GM21619 (cell line): ENCODE data around the gene UGT8.
"Not testable (repeated sequence)": the region's sequence is repeated elsewhere in the genome, so short reads cannot be mapped to it uniquely, and the experiment has no call there.

Experiments used
- ATAC-seq: cut with Tn5 transposase; IDR thresholded peaks from one replicate; pipeline ENCODE4 v1.9.1; 2021; ENCODE audit not compliant: unreplicated experiment

Gene UGT8, protein sequence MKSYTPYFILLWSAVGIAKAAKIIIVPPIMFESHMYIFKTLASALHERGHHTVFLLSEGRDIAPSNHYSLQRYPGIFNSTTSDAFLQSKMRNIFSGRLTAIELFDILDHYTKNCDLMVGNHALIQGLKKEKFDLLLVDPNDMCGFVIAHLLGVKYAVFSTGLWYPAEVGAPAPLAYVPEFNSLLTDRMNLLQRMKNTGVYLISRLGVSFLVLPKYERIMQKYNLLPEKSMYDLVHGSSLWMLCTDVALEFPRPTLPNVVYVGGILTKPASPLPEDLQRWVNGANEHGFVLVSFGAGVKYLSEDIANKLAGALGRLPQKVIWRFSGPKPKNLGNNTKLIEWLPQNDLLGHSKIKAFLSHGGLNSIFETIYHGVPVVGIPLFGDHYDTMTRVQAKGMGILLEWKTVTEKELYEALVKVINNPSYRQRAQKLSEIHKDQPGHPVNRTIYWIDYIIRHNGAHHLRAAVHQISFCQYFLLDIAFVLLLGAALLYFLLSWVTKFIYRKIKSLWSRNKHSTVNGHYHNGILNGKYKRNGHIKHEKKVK

DNA sequence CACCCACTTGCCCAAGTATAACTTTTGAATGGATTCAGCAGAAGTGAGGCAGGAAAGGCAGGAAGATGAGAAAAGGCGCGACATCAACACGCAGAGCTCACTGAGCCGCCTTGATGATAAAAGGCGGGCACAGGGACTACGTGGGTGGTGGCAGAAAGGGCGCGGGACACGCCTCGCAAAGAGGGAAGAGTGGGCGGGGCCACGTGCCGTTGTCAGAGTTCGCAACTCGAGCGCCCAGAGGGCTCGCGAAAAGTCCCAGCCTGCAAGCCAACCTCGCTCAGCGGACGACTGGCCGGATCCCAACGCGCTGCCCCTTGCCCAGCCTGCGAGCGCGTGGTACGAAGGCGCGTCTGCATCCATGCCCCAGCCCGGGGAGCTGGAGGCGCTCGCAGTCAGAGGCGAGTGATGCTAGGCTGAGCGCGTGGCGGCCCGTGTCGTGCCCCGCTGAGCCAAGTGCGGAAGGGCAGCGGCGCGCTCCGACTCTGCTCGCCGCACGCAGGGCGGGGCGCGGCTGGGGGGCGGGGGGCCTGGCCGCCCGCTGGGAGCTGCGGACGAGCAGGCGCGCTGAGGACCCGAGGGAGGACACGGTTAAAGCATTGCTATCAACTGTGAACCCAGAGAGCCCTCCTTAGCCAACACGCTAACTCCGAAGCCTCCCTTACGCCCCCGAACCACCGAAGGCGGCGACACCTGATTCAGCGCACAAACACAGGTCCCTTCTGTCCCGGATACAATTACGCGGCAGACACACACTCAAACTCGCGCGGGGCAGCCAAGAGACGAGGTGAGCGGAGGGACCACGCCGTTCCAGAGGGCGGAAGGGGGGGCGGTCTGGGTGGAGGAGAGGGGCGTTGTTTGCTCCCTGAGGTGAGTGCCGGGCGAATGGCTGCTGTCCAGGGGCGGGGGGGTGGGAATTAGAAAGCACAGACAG is at the start of gene UGT8:
Gene UGT8, plus strand, starts transcription at position 617 of the 931 bp plus-strand sequence. CDS start 24,074 bp downstream, outside the sequence.
- peak; percentile 41 for ATAC-seq

DNA sequence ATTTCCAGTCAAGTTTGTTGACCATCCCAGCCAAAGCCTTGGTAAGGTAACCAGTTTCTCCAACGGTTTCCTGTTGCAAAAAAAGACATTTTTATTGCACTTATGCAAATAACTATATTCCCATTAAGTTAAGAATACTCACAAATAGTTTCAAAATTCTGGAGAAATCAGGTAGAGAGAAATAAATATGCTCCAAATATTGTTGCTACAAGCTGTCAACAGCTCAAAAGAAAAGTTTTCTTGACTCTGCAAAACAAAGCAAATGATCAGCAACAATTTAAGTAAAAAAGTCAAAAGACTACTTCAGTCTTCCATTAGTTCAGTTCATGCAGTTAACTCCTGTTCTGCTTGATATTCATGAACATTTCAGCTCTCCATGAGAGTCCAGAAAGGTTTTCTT is 49.0 kb upstream of the UGT8 start:
- ATAC-seq: no peak

DNA sequence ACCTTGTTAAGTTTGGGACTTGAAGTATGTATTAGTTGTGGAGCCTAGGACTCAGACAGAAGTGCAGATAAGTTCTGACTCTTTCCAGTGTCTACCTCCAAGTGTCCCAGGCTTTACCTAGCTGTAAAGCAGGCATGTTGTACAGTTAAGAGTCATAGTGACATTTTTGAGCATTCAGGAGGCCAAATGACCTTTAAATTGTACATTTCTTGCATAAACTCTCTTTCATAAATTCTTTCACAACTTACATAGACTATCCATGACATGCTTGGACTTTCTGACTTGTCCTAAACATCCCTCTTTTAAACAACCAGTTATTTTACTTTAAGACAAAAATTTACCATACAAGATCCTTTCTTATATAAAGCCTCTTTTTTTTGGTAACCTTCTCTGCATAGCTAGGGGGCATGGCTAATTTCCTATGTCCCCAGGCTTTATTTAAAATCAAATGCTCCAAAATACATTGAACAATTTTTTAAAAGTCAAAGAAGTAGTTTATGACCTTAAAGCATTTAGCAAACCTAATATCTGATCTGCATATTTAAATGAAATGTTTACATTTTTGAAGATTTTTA is 40.1 kb upstream of the UGT8 start:
- no peak for ATAC-seq

DNA sequence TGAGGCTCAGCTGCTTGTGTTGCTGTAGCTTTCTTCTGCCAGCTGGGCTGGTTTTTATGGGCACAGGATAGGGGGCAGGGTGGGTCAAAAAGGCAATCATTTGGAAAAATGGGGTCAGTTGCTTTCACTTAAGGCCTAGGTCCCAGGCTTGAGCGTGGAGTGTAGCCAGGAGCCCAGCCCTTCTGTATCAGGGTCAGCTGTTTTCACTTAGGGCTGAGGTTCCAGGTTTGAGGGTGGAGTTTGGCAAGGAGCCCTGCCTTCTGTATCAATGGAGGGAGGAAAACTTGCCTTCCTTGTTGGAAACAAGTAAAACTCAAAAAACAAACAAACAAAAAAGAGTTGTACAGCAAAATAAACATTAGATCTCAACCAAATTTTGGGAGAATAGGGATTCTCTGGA is 37.0 kb upstream of the UGT8 start:
- ATAC-seq: no peak

DNA sequence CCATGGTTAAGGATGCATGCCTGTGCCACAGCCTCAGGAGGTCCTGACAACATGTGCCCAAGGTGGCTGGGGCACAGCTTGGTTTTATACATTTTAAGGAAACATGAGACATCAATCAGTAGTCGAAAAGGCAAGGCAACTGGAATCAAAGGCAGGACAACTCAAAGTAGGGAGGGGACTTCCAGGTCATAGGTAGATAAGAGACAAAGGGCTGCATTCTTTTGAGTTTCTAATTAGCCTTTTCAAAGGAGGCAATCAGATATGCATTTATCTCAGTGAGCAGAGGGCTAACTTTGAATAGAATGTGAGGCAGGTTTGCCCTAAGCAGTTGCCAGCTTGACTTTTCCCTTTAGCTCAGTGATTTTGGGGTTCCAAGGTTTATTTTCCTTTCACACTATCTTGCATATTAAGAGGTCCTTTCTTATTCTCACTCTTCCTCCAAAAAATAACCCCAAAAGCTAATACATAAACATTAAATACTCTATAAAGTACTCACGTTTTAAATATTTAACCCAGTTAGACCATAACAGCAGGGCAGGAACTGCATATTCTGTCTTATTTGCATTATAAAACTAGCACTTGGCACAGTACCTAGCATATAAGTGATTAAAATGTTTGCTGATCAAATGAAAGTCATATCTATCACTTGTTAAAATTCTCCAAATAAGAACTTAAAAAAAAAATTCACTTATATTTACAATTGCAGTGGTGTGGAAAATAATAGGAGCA is 36.3 kb upstream of the UGT8 start:
- no peak for ATAC-seq

DNA sequence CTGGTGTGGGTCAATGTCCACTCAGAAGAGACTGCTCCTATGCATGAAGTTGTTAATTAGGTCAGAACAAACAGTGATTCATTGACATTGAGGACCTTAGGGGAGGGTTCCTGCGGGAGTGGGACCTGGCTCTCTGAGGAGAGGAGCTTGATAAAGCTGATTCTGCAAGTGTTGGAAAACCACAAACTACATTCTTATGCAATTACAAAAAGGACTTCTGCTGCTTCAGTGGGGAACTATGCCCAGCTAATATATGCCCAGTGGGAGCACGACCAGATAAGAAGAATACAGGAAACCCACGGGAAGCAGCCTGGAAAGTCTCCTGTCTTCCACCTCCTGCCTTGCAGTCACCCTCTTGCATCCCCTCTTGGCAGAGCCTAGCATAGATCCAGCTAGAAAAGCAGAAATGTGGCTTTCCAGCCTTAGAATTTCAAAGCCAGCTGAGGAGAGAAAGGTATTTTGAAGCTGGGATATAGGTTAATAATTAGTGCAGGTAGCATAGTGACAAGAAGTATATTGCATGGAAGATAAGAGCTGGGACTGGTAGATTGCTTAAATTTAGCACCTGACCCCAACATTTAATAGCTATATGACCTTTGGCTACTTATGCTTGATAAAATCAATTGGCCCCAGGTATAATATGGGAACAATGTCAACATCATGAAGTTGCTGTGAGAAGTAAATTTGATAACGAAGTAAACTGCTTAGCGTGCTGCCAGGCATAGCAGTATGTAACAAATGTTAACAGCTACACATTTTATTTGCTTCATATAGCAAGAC is 34.9 kb upstream of the UGT8 start:
- no peak for ATAC-seq

DNA sequence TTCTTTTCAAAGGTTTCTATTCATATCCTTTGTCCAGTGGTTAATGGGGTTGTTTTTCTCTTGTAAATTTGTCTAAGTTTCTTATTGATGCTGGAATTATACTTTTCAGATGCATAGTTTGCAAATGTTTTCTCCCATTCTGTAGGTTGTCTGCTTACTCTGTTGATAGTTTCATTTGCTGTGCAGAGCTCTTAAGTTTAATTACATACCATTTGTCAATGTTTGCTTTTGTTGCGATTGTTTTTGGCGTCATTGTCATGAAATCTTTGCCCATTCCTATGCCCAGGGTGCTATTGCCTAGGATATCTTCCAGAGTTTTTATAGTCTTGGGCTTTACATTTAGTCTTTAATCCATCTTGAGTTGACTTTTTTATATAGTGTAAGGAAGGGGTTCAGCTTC is 21.2 kb upstream of the UGT8 start:
- ATAC-seq: no peak

DNA sequence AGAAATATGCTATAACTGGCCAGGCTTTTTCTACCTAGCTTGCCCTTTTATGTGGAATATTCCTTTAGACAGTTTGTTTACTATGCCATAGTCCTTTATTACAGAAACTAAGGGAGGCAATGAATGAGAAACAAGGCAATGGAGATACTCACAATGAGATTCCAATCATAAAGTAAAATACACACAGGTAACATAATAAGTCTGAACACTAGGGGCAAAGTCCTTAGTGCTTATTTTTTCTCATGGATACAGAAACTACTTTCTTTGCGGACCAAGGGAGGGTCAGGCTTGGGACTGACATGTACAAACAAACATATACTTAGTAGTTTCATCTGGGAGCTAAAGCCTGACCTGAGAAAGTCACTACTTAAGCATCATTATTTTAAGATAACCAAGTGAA is 16.0 kb upstream of the UGT8 start:
- ATAC-seq: no peak

DNA sequence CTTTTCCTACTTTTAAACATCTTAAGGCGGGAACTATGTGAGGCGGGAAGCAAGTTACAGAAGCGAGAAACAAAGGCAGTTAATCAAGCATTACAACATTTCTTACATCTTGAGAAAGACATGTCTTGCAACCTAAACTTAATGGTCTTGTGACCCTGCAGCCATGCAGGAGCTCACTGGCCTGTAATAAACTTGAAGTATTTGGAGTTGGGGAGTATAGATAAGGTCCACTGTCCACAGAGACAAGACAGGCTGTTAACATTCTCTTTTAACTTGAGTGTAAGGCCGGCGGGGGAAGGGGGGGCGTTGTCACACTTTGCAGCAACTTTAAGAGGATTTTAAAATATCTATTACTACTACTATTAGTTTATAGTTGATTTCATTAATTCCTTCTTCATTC is 10.3 kb upstream of the UGT8 start:
- no peak for ATAC-seq

DNA sequence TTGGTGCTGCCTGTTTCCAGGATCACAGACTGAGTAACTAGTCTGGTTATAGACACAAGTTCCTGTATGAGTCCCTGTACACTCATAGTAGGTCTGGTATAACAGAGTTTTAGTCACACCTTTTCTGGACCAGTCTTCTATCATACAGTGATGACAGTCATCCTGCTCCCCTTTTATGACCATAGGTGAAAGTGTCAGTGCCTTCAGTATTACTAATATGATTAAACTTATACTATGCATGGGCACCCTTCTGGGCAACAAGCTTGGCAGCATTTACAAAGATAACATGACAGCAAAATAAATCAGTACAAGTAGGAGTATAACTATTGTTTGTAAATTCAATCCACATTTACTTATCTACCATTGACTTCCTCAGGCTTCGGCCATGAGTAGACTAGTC is 8.2 kb upstream of the UGT8 start:
- ATAC-seq: not testable (repeated sequence)

DNA sequence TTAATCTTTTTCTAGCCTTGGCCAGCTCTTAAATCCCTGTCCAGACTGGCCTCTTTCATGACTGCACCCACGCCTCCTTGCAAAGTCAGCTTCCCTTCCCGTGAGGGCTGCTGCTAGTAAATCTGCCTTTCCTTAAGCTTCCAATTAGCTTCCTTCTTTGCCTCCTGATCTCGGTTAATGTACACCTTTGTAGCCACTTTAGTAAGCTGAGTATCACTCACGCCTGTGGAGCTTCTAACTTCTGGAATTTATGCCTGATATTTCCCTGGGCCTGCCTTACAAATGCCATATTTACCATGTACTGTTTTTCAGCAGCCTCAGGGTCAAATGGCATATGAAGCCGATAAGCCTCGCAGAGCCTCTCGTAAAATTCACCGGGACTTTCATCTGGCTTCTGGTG is 5.1 kb upstream of the UGT8 start:
- ATAC-seq: no peak

DNA sequence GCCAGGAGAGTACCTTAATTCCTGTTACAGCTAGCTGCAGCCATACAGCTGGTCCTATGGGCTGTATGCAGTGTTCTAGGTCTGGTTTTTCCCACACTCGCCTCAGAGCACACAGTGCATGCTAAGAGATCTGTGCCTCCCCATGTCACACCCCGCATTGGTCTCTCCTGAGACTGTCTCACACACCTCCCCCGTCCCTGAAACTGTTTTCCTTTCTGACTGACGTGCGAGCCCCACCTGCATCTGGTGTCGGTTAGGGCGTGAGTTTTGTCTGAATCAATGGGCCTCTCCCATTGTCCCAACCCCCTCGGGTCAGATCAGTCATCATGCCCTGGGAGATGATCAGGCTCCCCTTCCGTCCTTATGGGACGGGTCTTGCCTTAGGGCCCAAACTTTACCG is 3.4 kb upstream of the UGT8 start:
- no peak for ATAC-seq

DNA sequence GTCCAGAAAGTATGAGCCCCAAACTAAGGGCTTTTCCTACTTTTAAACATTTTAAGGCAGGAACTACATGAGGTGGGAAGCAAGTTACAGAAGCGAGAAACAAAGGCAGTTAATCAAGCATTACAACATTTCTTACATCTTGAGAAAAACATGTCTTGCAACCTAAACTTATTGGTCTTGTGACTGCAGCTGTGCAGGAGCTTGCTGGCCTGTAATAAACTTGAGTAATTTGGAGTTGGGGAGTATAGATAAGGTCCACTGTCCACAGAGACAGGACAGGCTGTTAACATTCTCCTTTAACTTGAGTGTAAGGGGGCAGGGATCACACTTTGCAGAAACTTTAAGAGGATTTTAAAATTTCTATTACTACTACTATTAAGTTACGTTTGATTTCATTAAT is 2.7 kb upstream of the UGT8 start:
- no peak for ATAC-seq

DNA sequence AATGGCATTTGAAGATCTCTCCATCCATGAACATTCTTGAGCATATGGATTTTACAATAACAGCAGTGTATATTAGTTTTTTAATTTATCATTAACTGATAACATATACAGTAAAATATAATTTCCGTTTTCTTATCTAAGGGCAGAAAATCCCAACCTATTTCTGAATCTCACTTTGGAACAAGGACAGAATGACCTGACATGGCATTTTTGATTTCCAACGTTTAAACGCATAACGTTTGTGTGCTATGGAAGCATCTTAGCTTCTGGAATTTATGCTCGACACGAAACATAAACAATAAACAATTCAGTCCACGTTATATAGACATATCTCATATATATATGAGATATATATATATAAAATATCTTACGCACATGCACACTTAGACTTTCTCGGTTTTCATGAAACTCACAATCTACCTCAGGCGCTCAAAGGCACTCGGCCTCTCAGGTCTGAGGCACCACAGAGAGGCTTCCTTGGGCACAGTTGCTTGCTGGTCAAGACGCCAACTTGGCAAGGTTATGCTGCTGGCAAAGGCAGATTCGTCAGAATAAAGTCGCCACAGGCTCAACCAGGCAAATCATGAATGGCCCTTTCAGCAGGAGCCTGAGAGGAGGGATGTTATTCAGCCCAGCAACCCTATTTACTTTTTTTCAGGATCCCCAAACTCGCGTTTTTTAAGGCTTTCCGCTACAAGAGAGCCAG is 1.0 kb upstream of the UGT8 start:
- ATAC-seq: no peak

DNA sequence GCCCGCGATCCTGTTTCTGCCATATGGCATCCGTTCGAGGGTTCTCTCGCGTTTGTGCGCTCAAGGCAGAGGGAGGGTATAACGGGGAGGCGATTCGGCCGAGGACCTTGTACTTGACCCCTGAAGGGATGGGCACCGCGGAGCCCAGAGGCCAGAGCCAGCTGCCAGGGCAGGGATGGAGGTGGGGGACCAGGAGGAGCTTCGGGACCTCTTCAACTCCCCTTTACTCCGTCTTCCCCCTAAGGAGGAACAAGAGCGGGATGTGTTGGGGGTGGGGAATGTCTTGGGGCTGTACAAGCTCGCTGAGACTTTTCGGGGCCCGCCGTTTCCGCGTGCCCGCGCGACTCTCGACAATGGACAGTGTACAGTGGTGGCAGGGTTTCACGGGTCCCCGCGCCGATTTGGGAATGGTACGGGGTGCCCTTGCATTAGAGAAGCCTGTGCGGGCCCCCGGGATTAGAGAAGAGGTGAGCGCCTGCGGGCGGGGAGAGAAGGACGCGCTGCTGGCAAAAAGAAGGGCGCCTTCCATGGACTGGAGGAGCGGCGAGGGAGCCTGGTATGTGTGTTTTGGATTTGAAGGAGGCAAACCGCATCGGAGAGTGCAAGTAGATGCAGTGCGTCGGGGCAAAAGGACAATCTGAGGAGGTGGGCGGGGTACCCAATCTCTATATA is 760 bp downstream of the UGT8 start:
- no peak for ATAC-seq

DNA sequence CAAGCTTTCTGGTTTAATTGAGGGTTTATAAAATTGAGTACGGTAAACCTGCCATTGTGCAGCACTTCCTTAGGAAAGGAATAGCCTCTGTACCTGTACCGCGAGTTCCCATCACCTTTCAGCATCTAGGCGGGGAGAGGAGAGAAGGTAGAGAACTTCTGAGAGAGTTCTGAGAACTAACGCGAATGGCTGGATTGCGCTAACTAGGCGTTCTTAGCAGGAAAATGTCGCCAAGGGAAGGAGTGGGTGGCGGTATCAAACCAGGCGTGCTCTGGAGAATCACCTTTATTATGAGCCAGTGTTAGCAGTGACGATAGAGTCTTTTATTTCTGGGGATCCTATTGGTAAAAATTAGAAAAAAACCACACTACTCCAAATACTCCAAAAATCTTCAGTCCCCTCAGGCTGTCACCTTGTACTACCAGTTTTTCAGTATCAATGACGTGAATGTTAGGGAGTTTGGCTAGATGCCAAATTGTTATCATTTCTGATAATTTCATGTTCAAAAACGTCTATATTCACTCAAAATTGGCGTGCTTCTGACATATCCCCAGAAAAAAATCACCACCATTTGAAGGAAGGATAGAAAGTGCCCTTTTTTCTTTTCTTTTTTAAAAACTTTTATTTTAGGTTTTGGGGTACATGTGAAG is 1.4 kb downstream of the UGT8 start:
- no peak for ATAC-seq

DNA sequence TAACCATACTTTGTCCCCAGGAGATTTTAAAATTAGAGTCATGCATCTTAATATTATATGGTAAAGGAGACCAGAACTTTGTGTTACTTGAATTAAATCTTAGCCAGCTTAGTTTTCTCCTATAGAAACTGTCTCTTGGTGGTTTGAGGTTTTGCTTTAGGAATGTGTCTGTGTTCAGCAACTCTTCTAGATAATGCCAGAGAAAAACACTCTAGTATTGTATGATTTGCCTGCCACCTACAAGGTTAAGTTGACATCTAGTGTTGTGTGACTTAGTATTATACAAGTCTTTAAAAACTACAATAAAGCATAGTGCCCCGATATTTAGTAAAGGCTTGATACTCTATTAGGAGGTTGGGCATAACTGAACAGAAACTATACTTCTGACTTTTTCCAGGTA is 2.1 kb downstream of the UGT8 start:
- ATAC-seq: no peak

DNA sequence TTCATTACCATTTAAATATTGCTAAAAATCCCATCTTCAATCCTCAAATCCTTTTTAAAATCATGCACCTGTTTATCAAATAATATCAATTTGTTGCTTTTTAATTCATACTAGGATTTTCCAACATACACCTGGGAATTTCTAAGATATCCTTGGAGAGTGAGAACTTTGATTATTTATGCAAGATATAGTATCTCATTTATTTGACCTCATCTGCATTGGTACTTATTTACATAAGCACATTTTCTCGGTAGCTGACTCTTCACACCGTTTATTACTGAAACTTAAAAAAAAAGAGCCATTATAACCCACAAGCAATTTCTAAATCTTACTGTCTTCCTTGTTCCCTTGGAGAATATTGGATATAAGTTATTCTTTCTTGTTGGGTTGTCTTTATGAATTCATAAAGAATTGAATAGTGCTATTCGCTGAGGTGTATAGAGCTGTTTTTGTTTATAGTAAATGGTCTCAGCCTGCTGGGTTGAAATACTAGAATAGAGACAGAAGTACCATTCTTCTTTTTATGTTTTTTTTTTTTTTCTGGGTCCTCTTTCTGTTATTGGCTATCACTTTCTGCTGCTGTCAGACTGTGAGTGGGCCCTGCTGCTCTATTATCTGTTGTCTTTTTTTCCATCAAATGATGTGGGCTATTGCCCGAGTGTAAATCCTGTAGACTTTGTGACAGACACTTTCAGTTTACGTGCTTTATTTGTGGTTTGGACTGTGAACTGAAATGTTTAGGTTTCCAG is 2.9 kb downstream of the UGT8 start:
- peak; percentile 28 for ATAC-seq
